HG03095 (cell line): Measurements from ENCODE around the gene SSU72.
A peak's percentile ranks its signal among the peaks of the same experiment; 100 is the strongest.

Source experiments
- ATAC-seq: cut with Tn5 transposase; IDR thresholded peaks from one replicate; pipeline ENCODE4 v1.9.1; 2021; ENCODE audit warnings: moderate library complexity; ENCODE audit not compliant: unreplicated experiment

Gene SSU72

GRCh38 chr1:1574721-1575537, at the start of gene SSU72:
Gene SSU72, minus strand, starts transcription at chr1:1574863. Its CDS starts 306 bp downstream, at chr1:1574557.
- peak; percentile 64 for ATAC-seq

- no peak for ATAC-seq
Measured at GRCh38 chr1:1623631-1624442, 49.2 kb upstream of the SSU72 start.

- ATAC-seq: no peak
Measured at GRCh38 chr1:1623181-1623630, 48.5 kb upstream of the SSU72 start.

- ATAC-seq: no peak
Measured at GRCh38 chr1:1622788-1623094, 48.1 kb upstream of the SSU72 start.

GRCh38 chr1:1622010-1622787, 47.5 kb upstream of the SSU72 start:
- ATAC-seq: no peak

GRCh38 chr1:1621173-1622009, 46.7 kb upstream of the SSU72 start:
- ATAC-seq: no peak

GRCh38 chr1:1620433-1621139, 45.9 kb upstream of the SSU72 start:
- no peak for ATAC-seq

GRCh38 chr1:1619917-1620361, 45.3 kb upstream of the SSU72 start:
- no peak for ATAC-seq

- ATAC-seq: no peak
Measured at GRCh38 chr1:1618396-1619068, 43.9 kb upstream of the SSU72 start.

GRCh38 chr1:1617925-1618324, 43.3 kb upstream of the SSU72 start:
- ATAC-seq: no peak

- no peak for ATAC-seq
Measured at GRCh38 chr1:1617516-1617915, 42.9 kb upstream of the SSU72 start.

GRCh38 chr1:1616838-1617237, 42.2 kb upstream of the SSU72 start:
- ATAC-seq: no peak

- peak; percentile 10 for ATAC-seq
Measured at GRCh38 chr1:1616045-1616790, 41.6 kb upstream of the SSU72 start.

GRCh38 chr1:1615256-1616044, 40.8 kb upstream of the SSU72 start, which contains the start of gene MIB2:
Gene MIB2, plus strand, starts transcription at chr1:1615500. Its CDS starts 7,953 bp downstream, at chr1:1623453.
- ATAC-seq: peak; percentile 63

- no peak for ATAC-seq
Measured at GRCh38 chr1:1614954-1615255, 40.2 kb upstream of the SSU72 start.

- no peak for ATAC-seq
Measured at GRCh38 chr1:1614204-1614953, 39.7 kb upstream of the SSU72 start.

- ATAC-seq: no peak
Measured at GRCh38 chr1:1613509-1614082, 38.9 kb upstream of the SSU72 start.
